GM12878 (cell line): ENCODE data around the gene ABCD3.

Source experiments
- BCL11A ChIP-seq: IDR thresholded peaks from 2 replicates; pipeline ENCODE4 v1.6.1; 2011; ENCODE audit warnings: low read depth, low read length
- EED ChIP-seq: sonication (generic); IDR thresholded peaks from 2 replicates; pipeline ENCODE4 v1.6.1; 2016; ENCODE audit warnings: antibody characterized with exemption, low read depth
- EP300 ChIP-seq, 2 experiments: fragments of 150-350 bp in 1 of 2; IDR thresholded peaks; 2 replicates each; pipeline ENCODE4 v1.6.1; 2011 to 2012; ENCODE audit warnings: low read depth in 2 of 2, low read length in 2 of 2, borderline replicate concordance in 1 of 2, improper control_type of control experiment in 1 of 2, inconsistent platforms in 1 of 2; ENCODE audit not compliant: control insufficient read depth in 1 of 2
- FOXM1 ChIP-seq: IDR thresholded peaks from 2 replicates; pipeline ENCODE4 v1.6.1; 2012; ENCODE audit warnings: low read depth, mild to moderate bottlenecking, inconsistent platforms, low read length, moderate library complexity
- NR2C2 ChIP-seq: IDR thresholded peaks from 2 replicates; pipeline ENCODE4 v1.6.1; 2011; ENCODE audit warnings: borderline replicate concordance, low read depth; ENCODE audit not compliant: control insufficient read depth, insufficient read length
- STAT1 ChIP-seq: fragments of 450-650 bp; conservative IDR thresholded peaks from 2 replicates; pipeline ENCODE4 v1.6.1; 2014; ENCODE audit warnings: antibody characterized with exemption, mild to moderate bottlenecking
- SUPT20H ChIP-seq: IDR thresholded peaks from 2 replicates; pipeline ENCODE4 v1.6.1; 2011; ENCODE audit warnings: low read depth, mild to moderate bottlenecking, low read length, moderate library complexity, borderline replicate concordance; ENCODE audit not compliant: control insufficient read depth
- SUZ12 ChIP-seq: fragments of 200-600 bp; sonication (generic); IDR thresholded peaks from one replicate; pipeline ENCODE4 v1.6.1; 2018; ENCODE audit warnings: antibody characterized with exemption, mild to moderate bottlenecking; ENCODE audit not compliant: unreplicated experiment
- YY1 ChIP-seq: IDR thresholded peaks from 2 replicates; pipeline ENCODE4 v1.6.1; 2011; ENCODE audit warnings: low read depth, mild to moderate bottlenecking, low read length
- TF ChIP-seq, protein P1 (sequence below): IDR thresholded peaks from 2 replicates; pipeline ENCODE4 v1.6.1; 2012; ENCODE audit warnings: low read depth, low read length, improper control_type of control experiment
- TF ChIP-seq, protein P2 (sequence below), 3 experiments: IDR thresholded peaks in 2 of 3; conservative IDR thresholded peaks in 1 of 3; 2 replicates each; pipeline ENCODE4 v1.5.1; 2011; ENCODE audit warnings: low read depth in 3 of 3, low read length in 3 of 3, mild to moderate bottlenecking in 3 of 3, control low read depth in 2 of 3, moderate library complexity in 2 of 3, inconsistent platforms in 1 of 3, mixed read lengths in 1 of 3; ENCODE audit not compliant: control insufficient read depth in 2 of 3, insufficient read depth in 1 of 3; ENCODE audit errors: extremely low read depth in 1 of 3
- TF ChIP-seq, protein P3 (sequence below): IDR thresholded peaks from 2 replicates; pipeline ENCODE4 v1.6.1; 2012; ENCODE audit warnings: low read length, inconsistent platforms
- TF ChIP-seq, protein P4 (sequence below): IDR thresholded peaks from 2 replicates; pipeline ENCODE4 v1.6.1; 2011; ENCODE audit warnings: borderline replicate concordance, low read depth, mild to moderate bottlenecking, moderate library complexity, mixed read lengths, low read length; ENCODE audit not compliant: insufficient read depth; ENCODE audit errors: extremely low read length

DNA sequence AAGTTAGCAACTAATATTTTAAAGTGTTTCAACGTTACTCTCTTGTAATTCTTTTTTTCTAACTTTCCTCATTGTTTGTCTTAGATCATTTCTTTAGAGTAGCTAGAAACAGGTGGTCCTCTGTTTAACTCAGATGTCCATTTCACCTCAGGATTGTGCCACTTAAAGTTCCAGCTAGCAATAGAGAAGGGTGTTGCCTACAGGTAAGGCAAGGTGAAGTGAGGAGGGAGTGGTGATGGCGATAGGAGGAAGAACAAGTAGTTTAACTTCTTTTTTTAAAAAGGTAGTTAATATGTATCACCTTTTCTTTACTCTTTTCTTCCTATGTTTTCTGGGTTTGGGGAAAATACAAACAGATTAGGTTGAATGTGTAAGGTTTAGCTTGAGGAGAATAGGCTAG lies 44.4 kb downstream of the ABCD3 start:
- TF ChIP-seq, protein P1, sequence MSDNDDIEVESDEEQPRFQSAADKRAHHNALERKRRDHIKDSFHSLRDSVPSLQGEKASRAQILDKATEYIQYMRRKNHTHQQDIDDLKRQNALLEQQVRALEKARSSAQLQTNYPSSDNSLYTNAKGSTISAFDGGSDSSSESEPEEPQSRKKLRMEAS = no peak
- TF ChIP-seq, protein P2, sequence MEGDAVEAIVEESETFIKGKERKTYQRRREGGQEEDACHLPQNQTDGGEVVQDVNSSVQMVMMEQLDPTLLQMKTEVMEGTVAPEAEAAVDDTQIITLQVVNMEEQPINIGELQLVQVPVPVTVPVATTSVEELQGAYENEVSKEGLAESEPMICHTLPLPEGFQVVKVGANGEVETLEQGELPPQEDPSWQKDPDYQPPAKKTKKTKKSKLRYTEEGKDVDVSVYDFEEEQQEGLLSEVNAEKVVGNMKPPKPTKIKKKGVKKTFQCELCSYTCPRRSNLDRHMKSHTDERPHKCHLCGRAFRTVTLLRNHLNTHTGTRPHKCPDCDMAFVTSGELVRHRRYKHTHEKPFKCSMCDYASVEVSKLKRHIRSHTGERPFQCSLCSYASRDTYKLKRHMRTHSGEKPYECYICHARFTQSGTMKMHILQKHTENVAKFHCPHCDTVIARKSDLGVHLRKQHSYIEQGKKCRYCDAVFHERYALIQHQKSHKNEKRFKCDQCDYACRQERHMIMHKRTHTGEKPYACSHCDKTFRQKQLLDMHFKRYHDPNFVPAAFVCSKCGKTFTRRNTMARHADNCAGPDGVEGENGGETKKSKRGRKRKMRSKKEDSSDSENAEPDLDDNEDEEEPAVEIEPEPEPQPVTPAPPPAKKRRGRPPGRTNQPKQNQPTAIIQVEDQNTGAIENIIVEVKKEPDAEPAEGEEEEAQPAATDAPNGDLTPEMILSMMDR (IDR thresholded peaks at IDR 0.05 in 2 of 3, conservative IDR thresholded peaks at IDR 0.05 in 1 of 3; ENCODE audit: control insufficient read depth in 2 of 3, extremely low read depth in 1 of 3, insufficient read depth in 1 of 3, low read depth in 3 of 3, low read length in 3 of 3) = no peak
- TF ChIP-seq EP300 (IDR thresholded peaks at IDR 0.05; ENCODE audit: borderline replicate concordance in 1 of 2, control insufficient read depth in 1 of 2, low read depth in 2 of 2, low read length in 2 of 2) (no peak), BCL11A (no peak), EED (no peak), NR2C2 (no peak), SUPT20H (no peak), SUZ12 (no peak), YY1 (no peak), STAT1 (no peak), FOXM1 (no peak)
- TF ChIP-seq, protein P3, sequence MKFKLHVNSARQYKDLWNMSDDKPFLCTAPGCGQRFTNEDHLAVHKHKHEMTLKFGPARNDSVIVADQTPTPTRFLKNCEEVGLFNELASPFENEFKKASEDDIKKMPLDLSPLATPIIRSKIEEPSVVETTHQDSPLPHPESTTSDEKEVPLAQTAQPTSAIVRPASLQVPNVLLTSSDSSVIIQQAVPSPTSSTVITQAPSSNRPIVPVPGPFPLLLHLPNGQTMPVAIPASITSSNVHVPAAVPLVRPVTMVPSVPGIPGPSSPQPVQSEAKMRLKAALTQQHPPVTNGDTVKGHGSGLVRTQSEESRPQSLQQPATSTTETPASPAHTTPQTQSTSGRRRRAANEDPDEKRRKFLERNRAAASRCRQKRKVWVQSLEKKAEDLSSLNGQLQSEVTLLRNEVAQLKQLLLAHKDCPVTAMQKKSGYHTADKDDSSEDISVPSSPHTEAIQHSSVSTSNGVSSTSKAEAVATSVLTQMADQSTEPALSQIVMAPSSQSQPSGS = no peak
- TF ChIP-seq, protein P4, sequence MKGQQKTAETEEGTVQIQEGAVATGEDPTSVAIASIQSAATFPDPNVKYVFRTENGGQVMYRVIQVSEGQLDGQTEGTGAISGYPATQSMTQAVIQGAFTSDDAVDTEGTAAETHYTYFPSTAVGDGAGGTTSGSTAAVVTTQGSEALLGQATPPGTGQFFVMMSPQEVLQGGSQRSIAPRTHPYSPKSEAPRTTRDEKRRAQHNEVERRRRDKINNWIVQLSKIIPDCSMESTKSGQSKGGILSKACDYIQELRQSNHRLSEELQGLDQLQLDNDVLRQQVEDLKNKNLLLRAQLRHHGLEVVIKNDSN = no peak
